Astrocyte (in vitro differentiated cells and primary cell): ENCODE results near the gene RAPGEF6. TPM values are rescaled to one million over a fixed set of nuclear protein-coding genes. Genes with fewer than 3 reads are reported as not detected.

ENCODE experiments used
- DNase-seq: peaks from one replicate; pipeline ENCODE4 v3.0.0-alpha.2; 2010; ENCODE audit warnings: low read depth
- FAIRE-seq: peaks from 2 replicates; lab custom pipeline; 2011; peaks lifted over from hg19 to GRCh38; lab: Jason Lieb, UNC
- H2AFZ ChIP-seq: 2 replicates; pipeline ENCODE4 v1.6.0; 2012; ENCODE audit warnings: low read depth, low read length, inconsistent platforms
- H3K27ac ChIP-seq: 2 replicates; pipeline ENCODE4 v1.5.1; 2011; ENCODE audit warnings: low read depth, low read length, inconsistent platforms
- H3K27me3 ChIP-seq: 2 replicates; pipeline ENCODE4 v1.6.0; 2011; ENCODE audit warnings: low read length, inconsistent platforms; ENCODE audit not compliant: insufficient read depth
- H3K36me3 ChIP-seq: 2 replicates; pipeline ENCODE4 v1.5.1; 2011; ENCODE audit warnings: low read length, inconsistent platforms; ENCODE audit not compliant: insufficient read depth
- H3K4me1 ChIP-seq: 2 replicates; pipeline ENCODE4 v1.5.1; 2011; ENCODE audit warnings: low read length, inconsistent platforms; ENCODE audit not compliant: insufficient read depth
- H3K4me2 ChIP-seq: 2 replicates; pipeline ENCODE4 v1.6.0; 2012; ENCODE audit warnings: low read length, inconsistent platforms
- H3K4me3 ChIP-seq: 2 replicates; pipeline ENCODE4 v1.5.1; 2011; ENCODE audit warnings: low read depth, mild to moderate bottlenecking, low read length, inconsistent platforms; ENCODE audit not compliant: insufficient read depth
- H3K79me2 ChIP-seq: 2 replicates; pipeline ENCODE4 v1.6.0; 2012; ENCODE audit warnings: mild to moderate bottlenecking, low read length, inconsistent platforms; ENCODE audit not compliant: insufficient read depth
- H3K9ac ChIP-seq: 2 replicates; pipeline ENCODE4 v1.6.0; 2012; ENCODE audit warnings: mild to moderate bottlenecking, low read length, inconsistent platforms
- H3K9me3 ChIP-seq: 2 replicates; pipeline ENCODE4 v1.5.1; 2012; ENCODE audit warnings: low read depth, mild to moderate bottlenecking, low read length, inconsistent platforms; ENCODE audit not compliant: insufficient read depth
- H4K20me1 ChIP-seq: 2 replicates; pipeline ENCODE4 v1.6.0; 2012; ENCODE audit warnings: low read length, inconsistent platforms; ENCODE audit not compliant: insufficient read depth
- H3K27ac Mint-ChIP-seq: one replicate; pipeline ENCODE4 v1.8.0; 2021; ENCODE audit warnings: mild to moderate bottlenecking, mixed read lengths; ENCODE audit not compliant: unreplicated experiment
- H3K27me3 Mint-ChIP-seq: one replicate; pipeline ENCODE4 v1.8.0; 2021; ENCODE audit warnings: low read depth, mixed read lengths; ENCODE audit not compliant: unreplicated experiment
- H3K36me3 Mint-ChIP-seq: one replicate; pipeline ENCODE4 v1.8.0; 2021; ENCODE audit warnings: low read depth, mixed read lengths; ENCODE audit not compliant: unreplicated experiment
- H3K4me1 Mint-ChIP-seq: one replicate; pipeline ENCODE4 v1.8.0; 2021; ENCODE audit warnings: low read depth, mixed read lengths; ENCODE audit not compliant: unreplicated experiment
- H3K4me3 Mint-ChIP-seq: one replicate; pipeline ENCODE4 v1.8.0; 2021; ENCODE audit warnings: mild to moderate bottlenecking, moderate library complexity, mixed read lengths; ENCODE audit not compliant: unreplicated experiment
- H3K9me3 Mint-ChIP-seq: one replicate; pipeline ENCODE4 v1.8.0; 2021; ENCODE audit warnings: mild to moderate bottlenecking, mixed read lengths; ENCODE audit not compliant: unreplicated experiment
- EZH2 ChIP-seq: IDR thresholded peaks from 2 replicates; pipeline ENCODE4 v1.6.1; 2012; ENCODE audit warnings: mild to moderate bottlenecking, low read length, inconsistent platforms; ENCODE audit not compliant: insufficient read depth
- total RNA-seq: library from RNA; stranded (reverse); gene quantifications from 2 replicates; pipeline ENCODE4 v1.2.1, GENCODE V29; 2021
- TF ChIP-seq, protein P1 (sequence below): IDR thresholded peaks from 2 replicates; pipeline ENCODE4 v1.5.1; 2011; ENCODE audit warnings: low read depth, mild to moderate bottlenecking, inconsistent platforms, low read length, moderate library complexity; ENCODE audit not compliant: insufficient read depth

RAPGEF6 gene
- total RNA-seq, 1 donor from 2014 or later, result 14.9 TPM

DNA sequence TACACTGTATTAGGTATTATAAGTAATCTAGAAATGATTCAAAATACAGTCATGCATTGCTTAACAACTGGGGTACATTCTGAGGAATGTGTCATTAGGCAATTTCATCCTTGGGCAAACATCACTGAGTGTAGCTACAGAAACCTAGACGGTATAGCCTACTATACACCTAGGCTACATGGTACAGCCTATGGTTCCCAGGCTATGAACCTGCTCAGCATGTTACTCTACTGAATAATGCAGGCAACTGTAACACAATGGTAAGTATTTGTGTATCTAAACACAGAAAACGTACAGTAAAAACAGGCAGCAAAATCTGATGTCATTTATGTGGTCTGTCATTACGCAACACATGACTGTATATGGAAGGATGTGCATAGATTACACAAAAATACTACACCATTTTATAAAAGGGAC lies 96.8 kb downstream of the RAPGEF6 start:
- H3K27me3 ChIP-seq, result no peaks in the 10 kb centered on the region
- H3K9me3 ChIP-seq, result no peaks in the 10 kb centered on the region
- no peak overlapping the region for H2AFZ ChIP-seq
- no peak for TF ChIP-seq EZH2
- Mint-ChIP-seq H3K27ac (no peak overlapping the region), H3K9me3 (no peaks in the 10 kb centered on the region), H3K4me1 (peaks cover 19% of the 10 kb centered on the region), H3K36me3 (peaks cover 2% of the 10 kb centered on the region), H3K27me3 (no peaks in the 10 kb centered on the region), H3K4me3 (no peak overlapping the region)
- FAIRE-seq (no peak), DNase-seq (peak; percentile 42)
- H4K20me1 ChIP-seq, result no peaks in the 10 kb centered on the region
- no peak overlapping the region for H3K9ac ChIP-seq
- no peak overlapping the region for H3K4me2 ChIP-seq
- H3K4me1 ChIP-seq, result peaks cover 12% of the 10 kb centered on the region
- H3K4me3 ChIP-seq, result no peak overlapping the region
- no peak overlapping the region for H3K27ac ChIP-seq
- no peaks in the 10 kb centered on the region for H3K36me3 ChIP-seq
- no peaks in the 10 kb centered on the region for H3K79me2 ChIP-seq

- no peak for DNase-seq
- no peak for FAIRE-seq
- H3K36me3 ChIP-seq, result no peaks in the 10 kb centered on the region
- Mint-ChIP-seq H3K27me3 (no peaks in the 10 kb centered on the region), H3K4me1 (peaks cover 25% of the 10 kb centered on the region), H3K9me3 (no peaks in the 10 kb centered on the region), H3K4me3 (no peak overlapping the region), H3K27ac (peak overlapping the region; percentile 50), H3K36me3 (peaks cover 2% of the 10 kb centered on the region)
- no peaks in the 10 kb centered on the region for H3K79me2 ChIP-seq
- H4K20me1 ChIP-seq, result no peaks in the 10 kb centered on the region
- peak overlapping the region; percentile 1 for H3K9ac ChIP-seq
- TF ChIP-seq, protein P1, sequence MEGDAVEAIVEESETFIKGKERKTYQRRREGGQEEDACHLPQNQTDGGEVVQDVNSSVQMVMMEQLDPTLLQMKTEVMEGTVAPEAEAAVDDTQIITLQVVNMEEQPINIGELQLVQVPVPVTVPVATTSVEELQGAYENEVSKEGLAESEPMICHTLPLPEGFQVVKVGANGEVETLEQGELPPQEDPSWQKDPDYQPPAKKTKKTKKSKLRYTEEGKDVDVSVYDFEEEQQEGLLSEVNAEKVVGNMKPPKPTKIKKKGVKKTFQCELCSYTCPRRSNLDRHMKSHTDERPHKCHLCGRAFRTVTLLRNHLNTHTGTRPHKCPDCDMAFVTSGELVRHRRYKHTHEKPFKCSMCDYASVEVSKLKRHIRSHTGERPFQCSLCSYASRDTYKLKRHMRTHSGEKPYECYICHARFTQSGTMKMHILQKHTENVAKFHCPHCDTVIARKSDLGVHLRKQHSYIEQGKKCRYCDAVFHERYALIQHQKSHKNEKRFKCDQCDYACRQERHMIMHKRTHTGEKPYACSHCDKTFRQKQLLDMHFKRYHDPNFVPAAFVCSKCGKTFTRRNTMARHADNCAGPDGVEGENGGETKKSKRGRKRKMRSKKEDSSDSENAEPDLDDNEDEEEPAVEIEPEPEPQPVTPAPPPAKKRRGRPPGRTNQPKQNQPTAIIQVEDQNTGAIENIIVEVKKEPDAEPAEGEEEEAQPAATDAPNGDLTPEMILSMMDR, result no peak
- TF ChIP-seq EZH2, result no peak
- H3K4me1 ChIP-seq, result peaks cover 12% of the 10 kb centered on the region
- H3K9me3 ChIP-seq, result no peaks in the 10 kb centered on the region
- no peaks in the 10 kb centered on the region for H3K27me3 ChIP-seq
- no peak overlapping the region for H3K4me3 ChIP-seq
- H3K27ac ChIP-seq, result peak overlapping the region; percentile 29
- no peak overlapping the region for H2AFZ ChIP-seq
- H3K4me2 ChIP-seq, result peak overlapping the region; percentile 47
Measured at GRCh38 chr5:131536850-131537448, 98.1 kb downstream of the RAPGEF6 start.

GRCh38 chr5:131536211-131536826 lies 98.7 kb downstream of the RAPGEF6 start:
- H3K9me3 ChIP-seq, result no peaks in the 10 kb centered on the region
- DNase-seq (peak; percentile 66), FAIRE-seq (no peak)
- TF ChIP-seq, protein P1, result no peak
- no peak for TF ChIP-seq EZH2
- Mint-ChIP-seq H3K36me3 (peaks cover 2% of the 10 kb centered on the region), H3K27ac (peak overlapping the region; percentile 9), H3K4me1 (peaks cover 25% of the 10 kb centered on the region), H3K9me3 (no peaks in the 10 kb centered on the region), H3K27me3 (no peaks in the 10 kb centered on the region), H3K4me3 (no peak overlapping the region)
- H3K27ac ChIP-seq, result peak overlapping the region; percentile 29
- H4K20me1 ChIP-seq, result no peaks in the 10 kb centered on the region
- no peaks in the 10 kb centered on the region for H3K27me3 ChIP-seq
- peak overlapping the region; percentile 1 for H3K9ac ChIP-seq
- peaks cover 12% of the 10 kb centered on the region for H3K4me1 ChIP-seq
- no peak overlapping the region for H2AFZ ChIP-seq
- peak overlapping the region; percentile 47 for H3K4me2 ChIP-seq
- H3K79me2 ChIP-seq, result no peaks in the 10 kb centered on the region
- no peak overlapping the region for H3K4me3 ChIP-seq
- no peaks in the 10 kb centered on the region for H3K36me3 ChIP-seq
